ENCODE results near the gene DOCK9.

Gene DOCK9

DNA sequence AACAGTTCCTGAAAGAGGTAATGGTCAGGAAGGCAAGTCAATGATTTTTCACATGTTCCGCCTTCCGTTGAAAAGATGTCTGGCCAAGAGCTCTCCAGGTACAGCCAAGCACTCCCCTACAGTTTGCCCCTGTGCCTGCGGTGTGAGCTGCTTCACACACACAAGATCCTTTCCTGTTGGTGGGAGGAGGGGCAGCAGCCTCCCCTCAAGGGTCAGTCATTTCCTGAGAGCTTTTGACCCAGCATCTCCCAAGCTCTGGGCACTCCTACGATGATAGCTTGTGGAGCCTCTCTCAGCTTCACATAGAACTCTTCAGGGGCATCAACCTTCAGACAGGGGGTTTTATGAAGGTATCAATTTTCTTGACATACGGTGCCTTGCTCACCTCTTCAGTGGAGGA is 86.9 kb downstream of the DOCK9 start:
- no peak overlapping the region for H3K4me3 ChIP-seq (ENCODE audit: low read depth, low read length)
- TF ChIP-seq CTCF (IDR thresholded peaks at IDR 0.05; ENCODE audit: borderline replicate concordance, insufficient read depth, low read depth, low read length), result no peak

GRCh38 chr13:98890186-98890585 is 87.7 kb downstream of the DOCK9 start:
- H3K4me3 ChIP-seq (ENCODE audit: low read depth, low read length), result no peak overlapping the region
- TF ChIP-seq CTCF (IDR thresholded peaks at IDR 0.05; ENCODE audit: borderline replicate concordance, insufficient read depth, low read depth, low read length), result no peak

- H3K4me3 ChIP-seq (ENCODE audit: low read depth, low read length), result no peak overlapping the region
- no peak for TF ChIP-seq CTCF (IDR thresholded peaks at IDR 0.05; ENCODE audit: borderline replicate concordance, insufficient read depth, low read depth, low read length)
These were observed 88.3 kb downstream of the DOCK9 start for GRCh38 chr13:98889419-98890085.

- no peak overlapping the region for H3K4me3 ChIP-seq (ENCODE audit: low read depth, low read length)
- TF ChIP-seq CTCF (IDR thresholded peaks at IDR 0.05; ENCODE audit: borderline replicate concordance, insufficient read depth, low read depth, low read length), result no peak
These were observed 89.0 kb downstream of the DOCK9 start for GRCh38 chr13:98888890-98889279.

DNA sequence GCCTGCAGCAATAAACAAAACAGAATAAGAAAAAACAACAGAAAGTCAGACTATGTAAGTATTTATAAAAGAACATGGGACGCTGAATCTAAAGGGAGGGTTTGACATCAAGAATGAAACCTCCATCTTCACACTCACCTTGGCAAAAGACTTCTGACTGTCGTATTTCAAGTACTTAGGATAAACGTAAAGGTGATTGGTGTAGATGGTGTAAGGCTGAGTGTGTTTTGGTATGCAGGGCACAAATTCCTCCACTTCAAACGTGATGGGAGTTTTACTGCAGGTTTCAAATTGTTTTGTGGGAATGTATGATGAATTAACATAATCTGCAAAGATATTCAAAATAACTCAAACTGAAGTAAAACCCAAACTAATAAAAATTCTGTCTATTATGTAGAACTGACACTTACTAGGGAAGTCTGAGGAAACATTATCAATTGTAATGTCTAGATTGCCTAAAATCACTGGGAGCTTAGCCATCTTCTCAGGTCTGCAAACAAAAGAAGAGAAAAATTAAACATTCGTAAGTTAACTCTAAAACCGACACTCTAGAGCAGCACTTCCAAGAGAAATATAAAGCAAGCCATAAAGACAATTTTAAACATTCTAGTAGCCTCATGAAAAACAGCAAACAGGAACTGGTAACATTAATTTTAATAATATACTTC is 89.5 kb downstream of the DOCK9 start:
- no peak for TF ChIP-seq CTCF (IDR thresholded peaks at IDR 0.05; ENCODE audit: borderline replicate concordance, insufficient read depth, low read depth, low read length)
- no peak overlapping the region for H3K4me3 ChIP-seq (ENCODE audit: low read depth, low read length)

GRCh38 chr13:98886587-98887230 is 91.2 kb downstream of the DOCK9 start:
- H3K4me3 ChIP-seq (ENCODE audit: low read depth, low read length), result no peak overlapping the region
- no peak for TF ChIP-seq CTCF (IDR thresholded peaks at IDR 0.05; ENCODE audit: borderline replicate concordance, insufficient read depth, low read depth, low read length)

- no peak overlapping the region for H3K4me3 ChIP-seq (ENCODE audit: low read depth, low read length)
- TF ChIP-seq CTCF (IDR thresholded peaks at IDR 0.05; ENCODE audit: borderline replicate concordance, insufficient read depth, low read depth, low read length), result no peak
These were observed 92.3 kb downstream of the DOCK9 start for GRCh38 chr13:98885600-98885999.
